Esophagus mucosa (tissue), 1 donor: ENCODE data around the gene SLC32A1. TPM values are rescaled to one million over a fixed set of nuclear protein-coding genes. Genes with fewer than 3 reads are reported as not detected.

ENCODE experiments used
- ATAC-seq: fragments of 200-7000 bp; cut with Tn5 transposase; one replicate; pipeline ENCODE4 v1.9.1; 2020
- total RNA-seq: library from RNA; stranded (reverse); gene quantifications from one replicate; pipeline ENCODE4 v1.2.4, GENCODE V29; 2023
- donor health status: DM: yes; HTN: yes; CAD: no.

The SLC32A1 gene
- total RNA-seq, result not detected

GRCh38 chr20:38723848-38724625 lies at the start of gene SLC32A1:
Gene SLC32A1, plus strand, starts transcription at chr20:38724486. Its CDS starts 239 bp downstream, at chr20:38724725.
- no peak for ATAC-seq

GRCh38 chr20:38674765-38675133 lies 49.5 kb upstream of the SLC32A1 start:
- ATAC-seq, result no peak

GRCh38 chr20:38676576-38676975 lies 47.7 kb upstream of the SLC32A1 start:
- no peak for ATAC-seq

- no peak for ATAC-seq
These were observed 43.6 kb upstream of the SLC32A1 start for GRCh38 chr20:38680500-38681306.

- ATAC-seq, result no peak
These were observed 39.0 kb upstream of the SLC32A1 start for GRCh38 chr20:38685271-38685670.

GRCh38 chr20:38685853-38686473 lies 38.3 kb upstream of the SLC32A1 start:
- ATAC-seq, result no peak

GRCh38 chr20:38692436-38693411 lies 31.6 kb upstream of the SLC32A1 start:
- ATAC-seq, result peak; percentile 31

- ATAC-seq, result no peak
These were observed 27.0 kb upstream of the SLC32A1 start for GRCh38 chr20:38697306-38697705.

- ATAC-seq, result no peak
These were observed 25.7 kb upstream of the SLC32A1 start for GRCh38 chr20:38698541-38698940.

GRCh38 chr20:38700141-38700540 lies 24.1 kb upstream of the SLC32A1 start:
- no peak for ATAC-seq

GRCh38 chr20:38700926-38701325 lies 23.4 kb upstream of the SLC32A1 start:
- no peak for ATAC-seq

- no peak for ATAC-seq
These were observed 20.8 kb upstream of the SLC32A1 start for GRCh38 chr20:38703526-38703925.

GRCh38 chr20:38704136-38704535 lies 20.1 kb upstream of the SLC32A1 start:
- ATAC-seq, result no peak

- no peak for ATAC-seq
These were observed 17.8 kb upstream of the SLC32A1 start for GRCh38 chr20:38706509-38706908.

- no peak for ATAC-seq
These were observed 10.0 kb upstream of the SLC32A1 start for GRCh38 chr20:38714308-38714707.

- ATAC-seq, result no peak
These were observed 8.6 kb upstream of the SLC32A1 start for GRCh38 chr20:38715646-38716045.

GRCh38 chr20:38722683-38723016 lies 1.6 kb upstream of the SLC32A1 start:
- ATAC-seq, result no peak

GRCh38 chr20:38723017-38723847 lies 1.1 kb upstream of the SLC32A1 start:
- no peak for ATAC-seq

GRCh38 chr20:38724626-38725147 lies 401 bp downstream of the SLC32A1 start:
- ATAC-seq, result no peak

- no peak for ATAC-seq
These were observed 1.0 kb downstream of the SLC32A1 start for GRCh38 chr20:38725148-38725901.
